NT2/D1 (cell line): ENCODE results near the gene IGFL4.

Source experiments
- DNase-seq: peaks from one replicate; pipeline ENCODE4 v3.0.0-alpha.2; 2011; ENCODE audit warnings: low read depth, low spot score
- H3K27me3 ChIP-seq: 2 replicates; pipeline ENCODE4 v1.6.0; 2011; ENCODE audit warnings: mild to moderate bottlenecking; ENCODE audit not compliant: insufficient read length, insufficient read depth
- H3K36me3 ChIP-seq: 2 replicates; pipeline ENCODE4 v1.6.1; 2011; ENCODE audit warnings: mild to moderate bottlenecking, low read length, mixed read lengths; ENCODE audit not compliant: insufficient read depth, insufficient read length
- H3K4me1 ChIP-seq: 2 replicates; pipeline ENCODE4 v1.5.1; 2011; ENCODE audit not compliant: insufficient read depth, insufficient read length
- H3K4me3 ChIP-seq: 2 replicates; pipeline ENCODE4 v1.5.1; 2011; ENCODE audit warnings: low read depth; ENCODE audit not compliant: insufficient read length
- H3K9ac ChIP-seq: 2 replicates; pipeline ENCODE4 v1.6.0; 2011; ENCODE audit warnings: low read depth; ENCODE audit not compliant: insufficient read length
- H3K9me3 ChIP-seq: 2 replicates; pipeline ENCODE4 v1.5.1; 2011; ENCODE audit warnings: mild to moderate bottlenecking, low read length; ENCODE audit not compliant: insufficient read depth
- SUZ12 ChIP-seq: IDR thresholded peaks from 2 replicates; pipeline ENCODE4 v1.6.1; 2011; ENCODE audit not compliant: insufficient read length, insufficient read depth; ENCODE audit errors: extremely low read depth
- YY1 ChIP-seq: IDR thresholded peaks from 2 replicates; pipeline ENCODE4 v1.6.1; 2011; ENCODE audit not compliant: insufficient read length, insufficient read depth
- ZNF274 ChIP-seq: IDR thresholded peaks from 2 replicates; pipeline ENCODE4 v1.6.1; 2011; ENCODE audit warnings: mild to moderate bottlenecking, low read depth, low read length

Gene IGFL4

GRCh38 chr19:46058778-46059177 lies 18.0 kb upstream of the IGFL4 start:
- no peaks in the 10 kb centered on the region for H3K27me3 ChIP-seq
- no peaks in the 10 kb centered on the region for H3K4me1 ChIP-seq
- no peak for TF ChIP-seq SUZ12
- no peak for TF ChIP-seq YY1
- no peak for TF ChIP-seq ZNF274

GRCh38 chr19:46056536-46056935 lies 15.7 kb upstream of the IGFL4 start:
- TF ChIP-seq ZNF274, result no peak
- TF ChIP-seq SUZ12, result no peak
- TF ChIP-seq YY1, result no peak
- peaks cover 26% of the 10 kb centered on the region for H3K9me3 ChIP-seq
- H3K9ac ChIP-seq, result no peak overlapping the region
- no peaks in the 10 kb centered on the region for H3K27me3 ChIP-seq
- no peaks in the 10 kb centered on the region for H3K36me3 ChIP-seq
- DNase-seq, result no peak
- no peaks in the 10 kb centered on the region for H3K4me1 ChIP-seq
- H3K4me3 ChIP-seq, result no peak overlapping the region

More at GRCh38 chr19:46058778-46059177, 18.0 kb upstream of the IGFL4 start:
- Histone ChIP-seq H3K4me3 (no peak overlapping the region), H3K36me3 (no peaks in the 10 kb centered on the region), H3K9ac (no peak overlapping the region), H3K9me3 (peaks cover 31% of the 10 kb centered on the region)
- DNase-seq, result no peak

GRCh38 chr19:46052896-46053295 lies 12.1 kb upstream of the IGFL4 start:
- DNase-seq, result no peak
- Histone ChIP-seq H3K4me1 (no peaks in the 10 kb centered on the region), H3K4me3 (no peak overlapping the region), H3K36me3 (no peaks in the 10 kb centered on the region), H3K9me3 (no peaks in the 10 kb centered on the region), H3K27me3 (no peaks in the 10 kb centered on the region), H3K9ac (no peak overlapping the region)
- TF ChIP-seq ZNF274 (no peak), SUZ12 (no peak), YY1 (no peak)

GRCh38 chr19:46049597-46049996 lies 8.8 kb upstream of the IGFL4 start:
- DNase-seq, result peak; percentile 13
- H3K4me1 ChIP-seq, result no peaks in the 10 kb centered on the region

GRCh38 chr19:46043519-46043918 lies 2.7 kb upstream of the IGFL4 start:
- no peaks in the 10 kb centered on the region for H3K27me3 ChIP-seq
- peaks cover 17% of the 10 kb centered on the region; the same call in 1 of the 2 replicates for H3K9me3 ChIP-seq

More at GRCh38 chr19:46049597-46049996, 8.8 kb upstream of the IGFL4 start:
- H3K4me3 ChIP-seq, result no peak overlapping the region
- H3K27me3 ChIP-seq, result no peaks in the 10 kb centered on the region
- no peaks in the 10 kb centered on the region for H3K36me3 ChIP-seq
- 0 out of 2 replicates have a peak, but pooled peaks cover under 1% of the 10 kb centered on the region for H3K9me3 ChIP-seq
- no peak overlapping the region for H3K9ac ChIP-seq
- TF ChIP-seq YY1 (no peak), SUZ12 (no peak), ZNF274 (no peak)

GRCh38 chr19:46042252-46042883 lies 1.6 kb upstream of the IGFL4 start:
- H3K9me3 ChIP-seq, result peaks cover 17% of the 10 kb centered on the region; the same call in 1 of the 2 replicates
- H3K4me3 ChIP-seq, result no peak overlapping the region
- no peak overlapping the region for H3K9ac ChIP-seq
- H3K36me3 ChIP-seq, result no peaks in the 10 kb centered on the region
- H3K27me3 ChIP-seq, result no peaks in the 10 kb centered on the region
- no peak for DNase-seq
- H3K4me1 ChIP-seq, result no peaks in the 10 kb centered on the region
- TF ChIP-seq SUZ12, result no peak
- no peak for TF ChIP-seq YY1
- no peak for TF ChIP-seq ZNF274

More at GRCh38 chr19:46043519-46043918, 2.7 kb upstream of the IGFL4 start:
- H3K9ac ChIP-seq, result no peak overlapping the region
- no peaks in the 10 kb centered on the region for H3K36me3 ChIP-seq
- TF ChIP-seq YY1 (no peak), ZNF274 (no peak), SUZ12 (no peak)
- no peaks in the 10 kb centered on the region for H3K4me1 ChIP-seq
- DNase-seq, result no peak
- no peak overlapping the region for H3K4me3 ChIP-seq

GRCh38 chr19:46040125-46040524 lies 677 bp downstream of the IGFL4 start:
- TF ChIP-seq YY1, result no peak
- no peak for TF ChIP-seq ZNF274
- TF ChIP-seq SUZ12, result no peak
- Histone ChIP-seq H3K27me3 (no peaks in the 10 kb centered on the region), H3K9ac (no peak overlapping the region), H3K4me3 (no peak overlapping the region), H3K4me1 (no peaks in the 10 kb centered on the region), H3K9me3 (peaks cover 17% of the 10 kb centered on the region; the same call in 1 of the 2 replicates), H3K36me3 (no peaks in the 10 kb centered on the region)
- no peak for DNase-seq

GRCh38 chr19:46036744-46037128 lies 4.1 kb downstream of the IGFL4 start:
- Histone ChIP-seq H3K9me3 (peaks cover 8% of the 10 kb centered on the region; the same call in 1 of the 2 replicates), H3K4me1 (no peaks in the 10 kb centered on the region), H3K9ac (no peak overlapping the region), H3K27me3 (no peaks in the 10 kb centered on the region), H3K4me3 (no peak overlapping the region), H3K36me3 (no peaks in the 10 kb centered on the region)
- DNase-seq, result no peak
- TF ChIP-seq YY1 (no peak), SUZ12 (no peak), ZNF274 (no peak)
